HK-2 (cell line): Measurements from ENCODE around the gene NPIPB13.
"Not testable (repeated sequence)": the region's sequence is repeated elsewhere in the genome, so short reads cannot be mapped to it uniquely, and the experiment has no call there.

Experiments used
- DNase-seq: peaks from one replicate; pipeline ENCODE4 v3.0.0-alpha.2; 2018; ENCODE audit not compliant: unreplicated experiment

The NPIPB13 gene

GRCh38 chr16:30248379-30248778 is at the start of gene NPIPB13:
NPIPB13 (minus strand) TSS chr16:30248479; CDS start chr16:30245573, 2,906 bp downstream.
- not testable (repeated sequence) for DNase-seq

DNA sequence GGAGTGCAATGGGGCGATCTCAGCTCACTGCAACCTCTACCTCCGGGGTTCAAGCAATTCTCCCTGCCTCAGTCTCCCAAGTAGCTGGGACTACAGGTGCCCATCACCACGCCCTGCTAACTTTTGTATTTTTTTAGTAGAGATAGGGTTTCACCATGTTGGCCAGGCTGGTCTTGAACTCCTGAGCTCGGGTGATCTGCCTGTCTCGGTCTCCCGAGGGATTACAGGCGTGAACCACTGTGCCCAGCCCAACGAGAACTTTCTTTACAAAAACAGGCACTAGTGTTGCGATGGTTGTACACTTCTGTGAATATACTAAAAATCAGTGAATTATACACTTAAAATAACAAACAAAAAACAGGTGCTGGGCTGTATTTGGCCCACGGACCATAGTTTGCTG is 34.1 kb upstream of the NPIPB13 start:
- DNase-seq: not testable (repeated sequence)

GRCh38 chr16:30278523-30278922 is 30.2 kb upstream of the NPIPB13 start:
- not testable (repeated sequence) for DNase-seq

DNA sequence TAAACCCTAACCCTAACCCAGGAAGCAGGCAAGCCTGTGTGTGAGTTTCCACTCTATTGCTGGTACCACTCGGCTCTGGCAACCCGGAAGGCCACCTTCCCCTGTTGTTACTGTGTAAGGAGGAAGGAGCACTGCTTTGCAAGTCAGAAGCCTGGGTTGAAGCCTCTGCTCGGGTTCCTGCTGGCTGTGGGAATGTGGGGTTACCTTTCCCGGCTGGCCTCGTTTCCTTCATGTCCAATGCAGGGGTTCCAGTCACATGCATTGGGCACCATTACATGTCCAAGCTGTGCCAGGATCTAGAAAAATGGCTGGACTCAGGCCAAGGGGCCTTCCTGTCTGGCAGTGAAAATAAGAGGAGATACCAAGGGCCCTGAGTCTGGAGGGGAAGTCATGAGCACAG is 31.2 kb downstream of the NPIPB13 start:
- DNase-seq: not testable (repeated sequence)

GRCh38 chr16:30211414-30211813 is 36.9 kb downstream of the NPIPB13 start:
- not testable (repeated sequence) for DNase-seq

- DNase-seq: not testable (repeated sequence)
Measured at GRCh38 chr16:30209032-30209431, 39.2 kb downstream of the NPIPB13 start.

DNA sequence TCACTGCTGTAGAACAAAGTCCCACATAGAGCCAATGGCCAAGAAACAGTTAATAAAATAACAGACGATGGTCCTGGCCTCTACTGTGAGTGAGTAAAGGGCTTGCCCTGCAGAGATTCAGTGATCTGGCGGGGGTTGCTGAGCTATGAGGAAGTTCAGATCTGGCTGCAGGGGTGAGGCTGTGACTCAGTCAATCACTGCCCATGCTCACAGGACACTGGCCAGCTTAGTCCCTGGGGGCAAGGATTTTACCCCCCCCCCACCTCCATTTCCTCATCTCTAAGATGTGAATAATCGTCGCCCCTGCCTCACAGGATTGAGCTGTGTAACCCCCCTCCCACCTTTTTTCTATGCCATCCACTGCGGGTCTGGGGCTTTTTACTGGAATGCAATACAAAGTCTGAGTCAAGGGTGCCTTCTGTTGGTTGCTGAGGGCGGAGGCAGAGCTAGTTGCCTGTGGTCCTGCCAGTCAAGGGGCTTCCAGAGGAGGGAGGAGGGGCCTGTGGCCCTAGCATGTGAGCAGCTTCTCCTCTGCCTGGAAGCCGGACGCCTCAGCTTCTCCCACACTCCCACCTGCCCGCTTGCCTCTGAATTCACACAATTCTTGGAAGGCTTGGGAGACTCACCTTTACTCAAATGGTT is 41.1 kb downstream of the NPIPB13 start:
- DNase-seq: not testable (repeated sequence)

GRCh38 chr16:30206252-30206651 is 42.0 kb downstream of the NPIPB13 start:
- DNase-seq: not testable (repeated sequence)

DNA sequence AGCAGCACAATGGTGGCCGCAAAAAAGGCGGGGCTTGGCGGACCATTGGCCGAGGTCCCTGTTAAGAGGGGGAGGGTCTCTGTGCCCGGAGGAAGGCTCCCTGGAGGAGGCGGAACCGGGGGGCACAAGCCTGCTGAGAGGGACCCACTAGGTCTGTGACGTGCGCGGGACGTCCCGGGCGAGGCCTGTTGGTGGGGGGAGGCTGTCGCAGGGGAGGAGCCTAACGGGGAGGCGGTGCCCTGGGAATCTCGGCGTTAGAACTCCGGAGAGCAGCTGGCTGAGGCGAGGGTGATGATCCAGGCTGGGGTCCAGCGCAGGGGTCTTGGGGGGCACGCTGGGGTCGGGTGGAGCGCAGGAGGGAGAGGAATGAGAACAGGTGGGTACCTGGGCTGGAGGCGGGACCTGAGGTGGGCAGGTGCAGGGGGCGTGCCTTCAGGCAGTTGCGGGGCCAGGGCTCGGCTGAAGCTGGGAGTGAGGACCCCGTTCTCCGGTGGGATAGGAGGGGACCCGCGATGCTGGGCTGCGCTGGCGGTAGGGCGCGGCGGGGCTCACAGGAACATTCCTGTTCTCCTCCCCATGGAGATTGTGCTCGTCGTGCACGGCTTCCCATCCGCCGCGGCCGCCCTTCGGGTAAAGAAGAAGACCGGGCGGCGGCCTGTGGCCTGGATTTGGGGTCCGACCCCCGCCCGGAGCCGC is 42.6 kb downstream of the NPIPB13 start:
- not testable (repeated sequence) for DNase-seq

- not testable (repeated sequence) for DNase-seq
Measured at GRCh38 chr16:30199608-30200343, 48.5 kb downstream of the NPIPB13 start.

GRCh38 chr16:30199049-30199448 is 49.2 kb downstream of the NPIPB13 start, which contains the start of gene SULT1A3:
SULT1A3 (plus strand) TSS chr16:30199255; CDS start chr16:30200729, 1,474 bp downstream.
- not testable (repeated sequence) for DNase-seq
